HepG2 (cell line): Measurements from ENCODE around the gene SLC39A8. TPM values are rescaled to one million over a fixed set of nuclear protein-coding genes. Genes with fewer than 3 reads are reported as not detected.
A peak's percentile ranks its signal among the peaks of the same experiment; 100 is the strongest.

Source experiments
- ASH2L ChIP-seq: fragments of 300-600, 200-600 bp; sonication (generic); IDR thresholded peaks from 2 replicates; pipeline ENCODE4 v1.7.0; 2017; ENCODE audit warnings: low read depth, mild to moderate bottlenecking, moderate library complexity, mixed read lengths, low read length; ENCODE audit not compliant: insufficient read length
- ATF1 ChIP-seq: IDR thresholded peaks from 2 replicates; pipeline ENCODE4 v1.6.1; 2016; ENCODE audit warnings: mild to moderate bottlenecking, control low read depth
- FOXA1 ChIP-seq, 2 experiments: fragments of 450-650 bp in 1 of 2; sonication (generic) in 1 of 2; formaldehyde crosslinking in 1 of 2; IDR thresholded peaks; 2 replicates each; pipeline versions ENCODE4 v1.4.0 to v1.6.1; 2016 to 2020; ENCODE audit warnings: missing genetic modification reagents in 1 of 2
- GPN1 ChIP-seq: sonication (generic); formaldehyde crosslinking; IDR thresholded peaks from 2 replicates; pipeline ENCODE4 v1.5.1; 2020; ENCODE audit warnings: missing genetic modification reagents, borderline replicate concordance
- JUND ChIP-seq: sonication (generic); formaldehyde crosslinking; IDR thresholded peaks from 2 replicates; pipeline ENCODE4 v1.8.0; 2022; ENCODE audit warnings: mild to moderate bottlenecking, missing genetic modification reagents
- KLF9 ChIP-seq: IDR thresholded peaks from 2 replicates; pipeline ENCODE4 v1.6.1; 2016; ENCODE audit warnings: low read depth
- MATR3 ChIP-seq: sonication (generic); formaldehyde crosslinking; IDR thresholded peaks from 2 replicates; pipeline ENCODE4 v1.4.0; 2020; ENCODE audit warnings: missing genetic modification reagents
- MTF1 ChIP-seq: sonication (generic); formaldehyde crosslinking; IDR thresholded peaks from 2 replicates; pipeline ENCODE4 v1.5.0; 2020; ENCODE audit warnings: missing genetic modification reagents
- ONECUT2 ChIP-seq: sonication (generic); formaldehyde crosslinking; IDR thresholded peaks from 2 replicates; pipeline ENCODE4 v1.4.0; 2020; ENCODE audit warnings: missing genetic modification reagents
- PRDM4 ChIP-seq: sonication (generic); formaldehyde crosslinking; IDR thresholded peaks from 2 replicates; pipeline ENCODE4 v1.9.0; 2021; ENCODE audit warnings: missing genetic modification reagents, borderline replicate concordance
- REXO4 ChIP-seq: sonication (generic); formaldehyde crosslinking; IDR thresholded peaks from 2 replicates; pipeline ENCODE4 v1.8.0; 2022; ENCODE audit warnings: missing genetic modification reagents, mild to moderate bottlenecking, borderline replicate concordance
- SOX6 ChIP-seq, 2 experiments: fragments of 450-650 bp in 1 of 2; sonication (generic) in 1 of 2; formaldehyde crosslinking in 1 of 2; IDR thresholded peaks; 2 replicates each; pipeline versions ENCODE4 v1.4.0 to v1.6.1; 2017 to 2020; ENCODE audit warnings: antibody characterized with exemption in 1 of 2, mild to moderate bottlenecking in 1 of 2, missing genetic modification reagents in 1 of 2
- THAP9 ChIP-seq: sonication (generic); formaldehyde crosslinking; IDR thresholded peaks from 2 replicates; pipeline ENCODE4; 2020; ENCODE audit warnings: missing genetic modification reagents, mild to moderate bottlenecking, borderline replicate concordance
- ZBTB42 ChIP-seq: sonication (generic); formaldehyde crosslinking; IDR thresholded peaks from 2 replicates; pipeline ENCODE4 v1.5.0; 2020; ENCODE audit warnings: mild to moderate bottlenecking, missing genetic modification reagents
- ZNF646 ChIP-seq: sonication (generic); formaldehyde crosslinking; IDR thresholded peaks from 2 replicates; pipeline ENCODE4 v1.9.0; 2021; ENCODE audit warnings: mild to moderate bottlenecking, missing genetic modification reagents
- ZNF775 ChIP-seq: sonication (generic); formaldehyde crosslinking; IDR thresholded peaks from 2 replicates; pipeline ENCODE4 v1.4.0; 2020; ENCODE audit warnings: missing genetic modification reagents, mild to moderate bottlenecking, moderate library complexity, borderline replicate concordance
- ZNF841 ChIP-seq: sonication (generic); formaldehyde crosslinking; IDR thresholded peaks from 2 replicates; pipeline ENCODE4 v1.8.1; 2023; ENCODE audit warnings: missing genetic modification reagents, borderline replicate concordance
- polyA plus RNA-seq, 8 experiments: library from polyadenylated mRNA; depleted of rRNA in 3 of 8; stranded (reverse) in 7 of 8; unstranded in 1 of 8; fragments of >200 nt; fragmentation: Illumina TruSeq in 4 of 8; extraction: Trizol in 4 of 8; gene quantifications; 2 replicates each; pipeline versions ENCODE4 v1.2.1 to v1.2.3, GENCODE V29; 2011 to 2016; ENCODE audit warnings: low read depth in 4 of 8, missing spikeins in 1 of 8, mixed read lengths in 1 of 8; ENCODE audit not compliant: insufficient read depth in 1 of 8
- total RNA-seq, 5 experiments: library from RNA; depleted of rRNA; stranded (reverse); fragments of >200 nt; fragmentation: Illumina TruSeq; extraction: Trizol; gene quantifications; 2 replicates each; pipeline ENCODE4 v1.2.3, GENCODE V29; 2016; ENCODE audit warnings: low read depth in 1 of 5

The SLC39A8 gene
- total and polyA plus RNA-seq, 2 of the 13 experiments (the other 11 are each of a cell fraction or from before 2014, with no cell fraction given), result 0.22 to 0.38 TPM

GRCh38 chr4:102344954-102345794 lies at the start of gene SLC39A8 (continued):
- TF ChIP-seq PRDM4 (CRISPR knock-in tag), result no peak
- TF ChIP-seq THAP9 (CRISPR knock-in tag), result peak; percentile 71; the same call in 1 of the 2 replicates
- TF ChIP-seq MTF1, result no peak
- no peak for TF ChIP-seq ZNF646 (CRISPR knock-in tag)
- no peak for TF ChIP-seq MATR3 (CRISPR knock-in tag)
- TF ChIP-seq JUND (CRISPR knock-in tag), result 0 out of 2 replicates have a peak, but pooled peaks have one; percentile 21
- TF ChIP-seq ZBTB42 (CRISPR knock-in tag), result no peak
- TF ChIP-seq GPN1 (CRISPR knock-in tag), result no peak
- no peak for TF ChIP-seq FOXA1 (IDR thresholded peaks at IDR 0.05)
- no peak for TF ChIP-seq FOXA1 (CRISPR knock-in tag; IDR thresholded peaks at IDR 0.05)
- no peak for TF ChIP-seq ZNF841 (CRISPR knock-in tag)
- TF ChIP-seq REXO4, result no peak
- no peak for TF ChIP-seq ZNF775 (CRISPR knock-in tag)
- no peak for TF ChIP-seq ASH2L
- no peak for TF ChIP-seq SOX6 (IDR thresholded peaks at IDR 0.05)
- peak; percentile 46; the same call in 1 of the 2 replicates for TF ChIP-seq SOX6 (CRISPR knock-in tag; IDR thresholded peaks at IDR 0.05)
- no peak for TF ChIP-seq ONECUT2 (CRISPR knock-in tag)
- no peak for TF ChIP-seq ATF1 (CRISPR knock-in tag)
- no peak for TF ChIP-seq KLF9 (CRISPR knock-in tag)
